ENCODE results near the gene FRMPD4. TPM values are rescaled to one million over a fixed set of nuclear protein-coding genes. Genes with fewer than 3 reads are reported as not detected.

Gene FRMPD4
- total RNA-seq, 4 donors from 2014 or later: 0.17 to 0.83 (median 0.46) TPM

- Histone ChIP-seq H3K4me1 (no peaks in the 10 kb centered on the region), H3K27me3 (no peaks in the 10 kb centered on the region), H3K9me3 (no peaks in the 10 kb centered on the region), H3K36me3 (no peaks in the 10 kb centered on the region), H3K4me3 (no peak overlapping the region), H3K27ac (replicated peaks in 1 of 4) (no peak overlapping the region)
- WGBS: 63% methylated on average over 4 of the region's 4 CpGs
- TF ChIP-seq POLR2A (IDR thresholded peaks at IDR 0.05; ENCODE audit: low read depth) (no peak), EP300 (IDR thresholded peaks at IDR 0.05) (no peak), POLR2AphosphoS5 (IDR thresholded peaks at IDR 0.05) (no peak)
- TF ChIP-seq, protein P1, sequence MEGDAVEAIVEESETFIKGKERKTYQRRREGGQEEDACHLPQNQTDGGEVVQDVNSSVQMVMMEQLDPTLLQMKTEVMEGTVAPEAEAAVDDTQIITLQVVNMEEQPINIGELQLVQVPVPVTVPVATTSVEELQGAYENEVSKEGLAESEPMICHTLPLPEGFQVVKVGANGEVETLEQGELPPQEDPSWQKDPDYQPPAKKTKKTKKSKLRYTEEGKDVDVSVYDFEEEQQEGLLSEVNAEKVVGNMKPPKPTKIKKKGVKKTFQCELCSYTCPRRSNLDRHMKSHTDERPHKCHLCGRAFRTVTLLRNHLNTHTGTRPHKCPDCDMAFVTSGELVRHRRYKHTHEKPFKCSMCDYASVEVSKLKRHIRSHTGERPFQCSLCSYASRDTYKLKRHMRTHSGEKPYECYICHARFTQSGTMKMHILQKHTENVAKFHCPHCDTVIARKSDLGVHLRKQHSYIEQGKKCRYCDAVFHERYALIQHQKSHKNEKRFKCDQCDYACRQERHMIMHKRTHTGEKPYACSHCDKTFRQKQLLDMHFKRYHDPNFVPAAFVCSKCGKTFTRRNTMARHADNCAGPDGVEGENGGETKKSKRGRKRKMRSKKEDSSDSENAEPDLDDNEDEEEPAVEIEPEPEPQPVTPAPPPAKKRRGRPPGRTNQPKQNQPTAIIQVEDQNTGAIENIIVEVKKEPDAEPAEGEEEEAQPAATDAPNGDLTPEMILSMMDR (IDR thresholded peaks at IDR 0.05): no peak
- no peak for DNase-seq (ENCODE audit: extremely low spot score)
- intact Hi-C loops (cut with DNase I): no loop called here
These were observed 573.3 kb downstream of the FRMPD4 start for GRCh38 chrX:12711435-12712040.

DNA sequence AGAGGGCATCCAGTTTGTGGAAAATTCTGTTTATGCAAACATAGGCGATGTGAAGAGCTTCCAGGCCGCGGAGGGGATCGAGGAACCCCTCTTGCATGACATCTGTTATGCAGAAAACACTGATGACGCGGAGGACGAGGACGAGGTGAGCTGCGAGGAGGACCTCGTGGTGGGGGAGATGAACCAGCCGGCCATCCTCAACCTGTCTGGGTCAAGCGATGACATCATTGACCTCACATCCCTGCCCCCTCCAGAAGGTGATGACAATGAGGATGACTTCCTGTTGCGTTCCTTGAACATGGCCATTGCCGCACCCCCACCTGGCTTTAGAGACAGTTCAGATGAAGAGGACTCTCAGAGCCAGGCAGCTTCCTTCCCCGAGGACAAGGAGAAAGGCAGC lies 578.3 kb downstream of the FRMPD4 start:
- Histone ChIP-seq H3K27ac (replicated peaks in 1 of 4) (no peak overlapping the region), H3K36me3 (no peaks in the 10 kb centered on the region), H3K27me3 (no peaks in the 10 kb centered on the region), H3K4me1 (no peaks in the 10 kb centered on the region), H3K4me3 (no peak overlapping the region), H3K9me3 (no peaks in the 10 kb centered on the region)
- intact Hi-C loops (cut with DNase I): no loop called here
- WGBS: 84% methylated on average over 15 of the region's 15 CpGs
- no peak for DNase-seq (ENCODE audit: extremely low spot score)
- TF ChIP-seq, protein P1 (IDR thresholded peaks at IDR 0.05): no peak
- TF ChIP-seq POLR2A (IDR thresholded peaks at IDR 0.05; ENCODE audit: low read depth) (no peak), EP300 (IDR thresholded peaks at IDR 0.05) (no peak), POLR2AphosphoS5 (IDR thresholded peaks at IDR 0.05) (no peak)

DNA sequence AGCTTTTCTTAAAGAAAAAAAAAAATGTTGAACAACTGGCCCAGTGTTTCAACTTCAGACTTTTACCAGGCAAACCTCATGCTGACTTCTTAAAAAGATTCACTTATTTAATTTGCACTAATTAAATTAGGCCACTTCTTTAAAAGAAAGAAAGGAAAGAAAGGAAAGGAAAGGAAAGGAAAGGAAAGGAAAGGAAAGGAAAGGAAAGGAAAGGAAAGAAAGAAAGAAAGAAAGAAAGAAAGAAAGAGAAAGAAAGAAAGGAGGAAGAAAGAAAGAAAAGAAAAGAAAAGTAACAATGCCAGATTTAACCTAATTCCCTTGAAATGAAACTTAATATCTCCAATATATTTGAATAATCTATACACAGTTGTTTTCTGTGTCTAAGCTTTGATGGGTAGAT lies 581.6 kb downstream of the FRMPD4 start:
- no peak overlapping the region for H3K27ac ChIP-seq (replicated peaks in 1 of 4)
- TF ChIP-seq EP300 (IDR thresholded peaks at IDR 0.05): no peak
- TF ChIP-seq POLR2A (IDR thresholded peaks at IDR 0.05; ENCODE audit: low read depth): no peak
- TF ChIP-seq, protein P1 (IDR thresholded peaks at IDR 0.05): no peak
- TF ChIP-seq POLR2AphosphoS5 (IDR thresholded peaks at IDR 0.05): no peak
- H3K4me1 ChIP-seq: no peaks in the 10 kb centered on the region
- H3K27me3 ChIP-seq: no peaks in the 10 kb centered on the region
- no peaks in the 10 kb centered on the region for H3K36me3 ChIP-seq
- intact Hi-C loops (cut with DNase I): no loop called here
- no peak for DNase-seq (ENCODE audit: extremely low spot score)
- H3K4me3 ChIP-seq: no peak overlapping the region
- H3K9me3 ChIP-seq: no peaks in the 10 kb centered on the region

- DNase-seq (ENCODE audit: extremely low spot score): no peak
- H3K4me1 ChIP-seq: no peaks in the 10 kb centered on the region
- H3K4me3 ChIP-seq: no peak overlapping the region
- H3K27ac ChIP-seq (replicated peaks in 1 of 4): no peak overlapping the region
- TF ChIP-seq POLR2A (IDR thresholded peaks at IDR 0.05; ENCODE audit: low read depth) (no peak), EP300 (IDR thresholded peaks at IDR 0.05) (no peak), POLR2AphosphoS5 (IDR thresholded peaks at IDR 0.05) (no peak)
- TF ChIP-seq, protein P1 (IDR thresholded peaks at IDR 0.05): no peak
- H3K36me3 ChIP-seq: no peaks in the 10 kb centered on the region
- no peaks in the 10 kb centered on the region for H3K9me3 ChIP-seq
- intact Hi-C loops (cut with DNase I): no loop called here
- no peaks in the 10 kb centered on the region for H3K27me3 ChIP-seq
- WGBS: 51% methylated on average over 8 of the region's 8 CpGs
These were observed 582.8 kb downstream of the FRMPD4 start for GRCh38 chrX:12721042-12721441.

GRCh38 chrX:12722314-12722713 lies 584.0 kb downstream of the FRMPD4 start:
- intact Hi-C loops (cut with DNase I): no loop called here
- Histone ChIP-seq H3K4me3 (no peak overlapping the region), H3K27ac (replicated peaks in 1 of 4) (no peak overlapping the region), H3K27me3 (no peaks in the 10 kb centered on the region), H3K36me3 (no peaks in the 10 kb centered on the region), H3K9me3 (no peaks in the 10 kb centered on the region), H3K4me1 (no peaks in the 10 kb centered on the region)
- DNase-seq (ENCODE audit: extremely low spot score): no peak
- 80% methylated on average over 1 of the region's 1 CpG for WGBS
- TF ChIP-seq POLR2A (IDR thresholded peaks at IDR 0.05; ENCODE audit: low read depth) (no peak), POLR2AphosphoS5 (IDR thresholded peaks at IDR 0.05) (no peak), EP300 (IDR thresholded peaks at IDR 0.05) (no peak)
- TF ChIP-seq, protein P1 (IDR thresholded peaks at IDR 0.05): no peak
